Colonic mucosa (tissue), 4 donors: ENCODE results near the gene TBCD. TPM values are rescaled to one million over a fixed set of nuclear protein-coding genes. Genes with fewer than 3 reads are reported as not detected.

Experiments used
- DNase-seq: peaks from one replicate; pipeline ENCODE4 v3.0.0-alpha.2; 2020
- H3K27ac ChIP-seq: fragments of 200-600 bp; one replicate; pipeline ENCODE4 v1.8.0; 2021
- H3K27me3 ChIP-seq: fragments of 200-600 bp; one replicate; pipeline ENCODE4 v1.8.0; 2021
- H3K36me3 ChIP-seq: fragments of 200-600 bp; one replicate; pipeline ENCODE4 v1.8.0; 2021
- H3K4me1 ChIP-seq: fragments of 200-600 bp; one replicate; pipeline ENCODE4 v1.8.0; 2021; ENCODE audit warnings: mild to moderate bottlenecking
- H3K4me3 ChIP-seq: fragments of 200-600 bp; one replicate; pipeline ENCODE4 v1.8.0; 2021
- H3K9ac ChIP-seq, 2 donors: one replicate each; pipeline ENCODE4 v1.7.0; 2013; ENCODE audit warnings: control low read depth in 2 of 2, low read depth in 2 of 2, low read length in 2 of 2
- H3K9me3 ChIP-seq: fragments of 200-600 bp; one replicate; pipeline ENCODE4 v1.8.0; 2021
- CTCF ChIP-seq: fragments of 200-600 bp; IDR thresholded peaks from one replicate; pipeline ENCODE4 v1.8.0; 2022; ENCODE audit warnings: antibody characterized with exemption, mild to moderate bottlenecking
- intact Hi-C: fragments of 100-400 bp; cut with DNase I; formaldehyde crosslinking; loops from one replicate; pipeline ENCODE4 v1.14.1; 2022
- total RNA-seq, 2 donors: library from RNA; stranded (reverse); fragmentation: NEBNext Ultra II Directional in 1 of 2; extraction: Animal tissue kit (Norgen Biotek cat#: 25700) in 1 of 2; gene quantifications; one replicate each; pipeline ENCODE4 v1.2.1, GENCODE V29; 2021
- donor health status: healthy.
- donor health status: DM: no; HTN: no; CAD: no.
- donor health status: DM: no; HTN: no; CAD: no.

Gene TBCD
- total RNA-seq, 2 donors from 2014 or later = 49.2 to 101 TPM

GRCh38 chr17:82830249-82830661 lies 78.4 kb downstream of the TBCD start:
- Histone ChIP-seq H3K27ac (no peak overlapping the region), H3K9me3 (no peaks in the 10 kb centered on the region), H3K36me3 (no peaks in the 10 kb centered on the region), H3K27me3 (no peaks in the 10 kb centered on the region), H3K4me3 (no peak overlapping the region), H3K4me1 (no peaks in the 10 kb centered on the region), H3K9ac (no peak overlapping the region)
- no peak for TF ChIP-seq CTCF
- no peak for DNase-seq
- intact Hi-C loops = no loop called here

GRCh38 chr17:82831041-82831817 lies 79.4 kb downstream of the TBCD start:
- intact Hi-C loops = no loop called here
- no peak overlapping the region for H3K9ac ChIP-seq
- H3K4me1 ChIP-seq = no peaks in the 10 kb centered on the region
- TF ChIP-seq CTCF = no peak
- no peak for DNase-seq
- H3K27ac ChIP-seq = no peak overlapping the region
- no peaks in the 10 kb centered on the region for H3K36me3 ChIP-seq
- H3K4me3 ChIP-seq = no peak overlapping the region
- H3K27me3 ChIP-seq = no peaks in the 10 kb centered on the region
- H3K9me3 ChIP-seq = no peaks in the 10 kb centered on the region

- no peak for TF ChIP-seq CTCF
- no peaks in the 10 kb centered on the region for H3K36me3 ChIP-seq
- no peak for DNase-seq
Measured at GRCh38 chr17:82831818-82832200, 79.9 kb downstream of the TBCD start.

GRCh38 chr17:82832411-82832810 lies 80.5 kb downstream of the TBCD start:
- H3K4me1 ChIP-seq = peaks cover 8% of the 10 kb centered on the region
- no peak overlapping the region for H3K27ac ChIP-seq
- intact Hi-C loops = no loop called here
- no peak overlapping the region for H3K4me3 ChIP-seq
- no peak for TF ChIP-seq CTCF
- no peak for DNase-seq
- H3K9ac ChIP-seq = no peak overlapping the region
- no peaks in the 10 kb centered on the region for H3K36me3 ChIP-seq
- no peaks in the 10 kb centered on the region for H3K27me3 ChIP-seq
- no peaks in the 10 kb centered on the region for H3K9me3 ChIP-seq

More at GRCh38 chr17:82831818-82832200, 79.9 kb downstream of the TBCD start:
- no peaks in the 10 kb centered on the region for H3K9me3 ChIP-seq
- intact Hi-C loops = no loop called here
- no peaks in the 10 kb centered on the region for H3K27me3 ChIP-seq
- no peak overlapping the region for H3K27ac ChIP-seq
- peaks cover 5% of the 10 kb centered on the region for H3K4me1 ChIP-seq
- H3K4me3 ChIP-seq = no peak overlapping the region
- no peak overlapping the region for H3K9ac ChIP-seq

- Histone ChIP-seq H3K9ac (no peak overlapping the region), H3K9me3 (no peaks in the 10 kb centered on the region), H3K27me3 (no peaks in the 10 kb centered on the region), H3K4me1 (peaks cover 8% of the 10 kb centered on the region), H3K4me3 (no peak overlapping the region), H3K36me3 (no peaks in the 10 kb centered on the region), H3K27ac (no peak overlapping the region)
- intact Hi-C loops = no loop called here
- no peak for DNase-seq
- no peak for TF ChIP-seq CTCF
Measured at GRCh38 chr17:82832881-82833475, 81.1 kb downstream of the TBCD start.
